Stimulated activated CD8-positive, alpha-beta memory T cell treated with anti-CD3 and anti-CD28 coated beads, Interleukin-15, amount 100 ng/mL, for 48 hours (primary cell): ENCODE results near the gene ZNF479.
"Not testable (repeated sequence)": the region's sequence is repeated elsewhere in the genome, so short reads cannot be mapped to it uniquely, and the experiment has no call there.

Source experiments
- DNase-seq, 2 donors: peaks; one replicate each; pipeline ENCODE4 v3.0.0-alpha.2; 2020; ENCODE audit warnings: low read depth in 2 of 2

Gene ZNF479

GRCh38 chr7:57132336-57132735 lies at the start of gene ZNF479:
Gene ZNF479 (minus strand): TSS chr7:57132436. CDS start chr7:57132324, 112 bp downstream.
- DNase-seq = not testable (repeated sequence)

GRCh38 chr7:57182031-57182430 lies 49.8 kb upstream of the ZNF479 start:
- no peak for DNase-seq

GRCh38 chr7:57181281-57181680 lies 49.0 kb upstream of the ZNF479 start:
- DNase-seq = no peak

GRCh38 chr7:57179776-57180415 lies 47.7 kb upstream of the ZNF479 start:
- DNase-seq = no peak

- no peak for DNase-seq
Observed at GRCh38 chr7:57178768-57179139, 46.5 kb upstream of the ZNF479 start.

- DNase-seq = no peak
Observed at GRCh38 chr7:57177856-57178767, 45.9 kb upstream of the ZNF479 start.

- no peak for DNase-seq
Observed at GRCh38 chr7:57176928-57177635, 44.8 kb upstream of the ZNF479 start.

GRCh38 chr7:57165285-57165899 lies 33.2 kb upstream of the ZNF479 start:
- DNase-seq = no peak

- not testable (repeated sequence) for DNase-seq
Observed at GRCh38 chr7:57120123-57120784, 12.0 kb downstream of the ZNF479 start.
